PC-3 (cell line): Measurements from ENCODE around the gene SYNE1. TPM values are rescaled to one million over a fixed set of nuclear protein-coding genes. Genes with fewer than 3 reads are reported as not detected.

Experiments used
- ATAC-seq: fragments of 200-7000 bp; cut with Tn5 transposase; 2 replicates; pipeline ENCODE4 v1.9.1; 2020; ENCODE audit warnings: mild to moderate bottlenecking, moderate library complexity
- BruUV-seq: library from RNA; stranded (reverse); fragments of 400-500 nt; replicated peaks from 2 replicates; lab custom pipeline; 2021; lab: Mats Ljungman, UMichigan
- CTCF ChIA-PET: fragments of 300-600 bp; sonication (Branson Sonifier 250); formaldehyde crosslinking; loops from one replicate; lab custom pipeline; 2022; ENCODE audit warnings: antibody characterized with exemption; lab: Charles Lee
- POLR2A ChIA-PET: fragments of 300-600 bp; sonication (Branson Sonifier 250); formaldehyde crosslinking; loops from one replicate; lab custom pipeline; 2022; ENCODE audit warnings: antibody characterized with exemption; ENCODE audit not compliant: unreplicated experiment; lab: Charles Lee
- DNase-seq: peaks from one replicate; pipeline ENCODE4 v3.0.0-alpha.2; 2015
- H2AFZ ChIP-seq: fragments of 300-600 bp; sonication (generic); 2 replicates; pipeline ENCODE4 v1.6.0; 2016; ENCODE audit warnings: antibody characterized with exemption, low read length
- H3F3A ChIP-seq: fragments of 300-600 bp; sonication (generic); one replicate; pipeline ENCODE4 v1.6.0; 2017; ENCODE audit warnings: antibody characterized with exemption, low read length, control low read depth, mild to moderate bottlenecking; ENCODE audit not compliant: unreplicated experiment
- H3K27ac ChIP-seq: fragments of 300-600 bp; sonication (generic); 2 replicates; pipeline ENCODE4 v1.5.1; 2016; ENCODE audit warnings: mild to moderate bottlenecking, low read length
- H3K27me3 ChIP-seq: fragments of 300-600 bp; sonication (generic); 2 replicates; pipeline ENCODE4 v1.6.1; 2016; ENCODE audit warnings: low read length, mixed read lengths
- H3K36me3 ChIP-seq: fragments of 300-600 bp; sonication (generic); 2 replicates; pipeline ENCODE4 v1.6.1; 2016; ENCODE audit warnings: low read depth, mixed run types, low read length, mixed read lengths
- H3K4me1 ChIP-seq: fragments of 300-600 bp; sonication (generic); 2 replicates; pipeline ENCODE4 v1.5.1; 2016; ENCODE audit warnings: low read length; ENCODE audit not compliant: insufficient read depth
- H3K4me2 ChIP-seq: fragments of 300-600 bp; sonication (generic); 2 replicates; pipeline ENCODE4 v1.6.0; 2016; ENCODE audit warnings: low read length
- H3K4me3 ChIP-seq: fragments of 300-600 bp; sonication (generic); 2 replicates; pipeline ENCODE4 v1.5.1; 2016; ENCODE audit warnings: mild to moderate bottlenecking, low read length, mixed read lengths
- H3K79me2 ChIP-seq: fragments of 300-600 bp; sonication (generic); 2 replicates; pipeline ENCODE4 v1.6.1; 2017; ENCODE audit warnings: low read length, mixed read lengths
- H3K9ac ChIP-seq: fragments of 300-600 bp; sonication (generic); 2 replicates; pipeline ENCODE4 v1.6.0; 2016; ENCODE audit warnings: mild to moderate bottlenecking, low read length
- H3K9me2 ChIP-seq: fragments of 300-600 bp; sonication (generic); replicated peaks from 2 replicates; pipeline ENCODE4 v1.6.1; 2016; ENCODE audit warnings: mixed run types, low read length, mixed read lengths
- H3K9me3 ChIP-seq: fragments of 300-600 bp; sonication (generic); 2 replicates; pipeline ENCODE4 v1.6.1; 2016; ENCODE audit warnings: low read length, mixed read lengths
- H4K20me1 ChIP-seq: fragments of 300-600 bp; sonication (generic); 2 replicates; pipeline ENCODE4 v1.6.1; 2016; ENCODE audit warnings: low read length, mixed read lengths
- EZH2 ChIP-seq: fragments of 300-600 bp; sonication (generic); IDR thresholded peaks from one replicate; pipeline ENCODE4 v1.6.1; 2017; ENCODE audit warnings: antibody characterized with exemption, mild to moderate bottlenecking, low read length; ENCODE audit not compliant: unreplicated experiment
- EZH2phosphoT487 ChIP-seq: fragments of 300-600 bp; sonication (generic); IDR thresholded peaks from 2 replicates; pipeline ENCODE4 v1.6.1; 2018; ENCODE audit warnings: mild to moderate bottlenecking, antibody characterized with exemption, low read length, borderline replicate concordance
- intact Hi-C: fragments of 100-400 bp; cut with micrococcal nuclease; formaldehyde crosslinking; loops from 2 replicates; pipeline ENCODE4 v1.9.0; 2023
- total RNA-seq: library from RNA; depleted of rRNA; stranded (reverse); fragments of >200 nt; gene quantifications from 2 replicates; pipeline ENCODE4 v1.2.3, GENCODE V29; 2014
- TF ChIP-seq, protein P1 (sequence below): fragments of 300-600 bp; sonication (generic); conservative IDR thresholded peaks from 2 replicates; pipeline ENCODE4 v1.5.1; 2017; ENCODE audit warnings: antibody characterized with exemption, low read depth, mild to moderate bottlenecking, low read length

The SYNE1 gene
- total RNA-seq, 1 experiment from 2014 or later, result 16.7 TPM

DNA sequence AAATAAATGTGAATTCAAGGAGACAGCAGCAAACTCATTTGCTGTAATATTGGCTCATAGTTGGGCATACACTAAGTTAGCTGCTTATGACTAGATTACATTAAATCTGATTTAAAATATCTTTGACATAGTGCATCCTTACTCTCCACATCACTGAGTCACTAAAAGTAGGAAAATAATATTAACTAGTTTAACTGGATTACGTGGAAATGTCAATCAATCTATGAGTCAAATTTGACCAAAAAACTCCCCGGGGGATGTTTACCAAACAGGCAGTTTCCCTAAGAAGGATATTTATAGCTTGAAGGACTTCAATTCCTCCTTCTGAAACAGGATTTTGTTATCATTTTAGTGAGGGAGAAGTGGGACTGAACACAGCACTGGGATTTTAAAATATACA, 463.2 kb downstream of the SYNE1 start:
- ATAC-seq (peak; percentile 88), DNase-seq (peak; percentile 87)
- Histone ChIP-seq H3K9me3 (no peaks in the 10 kb centered on the region), H3K27me3 (no peaks in the 10 kb centered on the region), H3K4me1 (peaks cover 16% of the 10 kb centered on the region), H4K20me1 (no peaks in the 10 kb centered on the region), H3K27ac (peak overlapping the region; percentile 64), H3K79me2 (no peaks in the 10 kb centered on the region), H3K9me2 (no peaks in the 10 kb centered on the region), H2AFZ (no peak overlapping the region), H3K4me2 (peak overlapping the region; percentile 44), H3K36me3 (no peaks in the 10 kb centered on the region), H3F3A (no peaks in the 10 kb centered on the region), H3K9ac (no peak overlapping the region), H3K4me3 (no peak overlapping the region)
- BruUV-seq, result no TSS peak
- ChIA-PET POLR2A (no interaction called here), CTCF (interaction anchor here (0.7 kb wide), 1 partner anchor 525 kb away, joined by 4 read pairs; no protein-coding TSS in a partner anchor)
- intact Hi-C loops, result no loop called here
- TF ChIP-seq EZH2 (no peak), EZH2phosphoT487 (no peak)
- TF ChIP-seq, protein P1, sequence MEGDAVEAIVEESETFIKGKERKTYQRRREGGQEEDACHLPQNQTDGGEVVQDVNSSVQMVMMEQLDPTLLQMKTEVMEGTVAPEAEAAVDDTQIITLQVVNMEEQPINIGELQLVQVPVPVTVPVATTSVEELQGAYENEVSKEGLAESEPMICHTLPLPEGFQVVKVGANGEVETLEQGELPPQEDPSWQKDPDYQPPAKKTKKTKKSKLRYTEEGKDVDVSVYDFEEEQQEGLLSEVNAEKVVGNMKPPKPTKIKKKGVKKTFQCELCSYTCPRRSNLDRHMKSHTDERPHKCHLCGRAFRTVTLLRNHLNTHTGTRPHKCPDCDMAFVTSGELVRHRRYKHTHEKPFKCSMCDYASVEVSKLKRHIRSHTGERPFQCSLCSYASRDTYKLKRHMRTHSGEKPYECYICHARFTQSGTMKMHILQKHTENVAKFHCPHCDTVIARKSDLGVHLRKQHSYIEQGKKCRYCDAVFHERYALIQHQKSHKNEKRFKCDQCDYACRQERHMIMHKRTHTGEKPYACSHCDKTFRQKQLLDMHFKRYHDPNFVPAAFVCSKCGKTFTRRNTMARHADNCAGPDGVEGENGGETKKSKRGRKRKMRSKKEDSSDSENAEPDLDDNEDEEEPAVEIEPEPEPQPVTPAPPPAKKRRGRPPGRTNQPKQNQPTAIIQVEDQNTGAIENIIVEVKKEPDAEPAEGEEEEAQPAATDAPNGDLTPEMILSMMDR, result no peak

DNA sequence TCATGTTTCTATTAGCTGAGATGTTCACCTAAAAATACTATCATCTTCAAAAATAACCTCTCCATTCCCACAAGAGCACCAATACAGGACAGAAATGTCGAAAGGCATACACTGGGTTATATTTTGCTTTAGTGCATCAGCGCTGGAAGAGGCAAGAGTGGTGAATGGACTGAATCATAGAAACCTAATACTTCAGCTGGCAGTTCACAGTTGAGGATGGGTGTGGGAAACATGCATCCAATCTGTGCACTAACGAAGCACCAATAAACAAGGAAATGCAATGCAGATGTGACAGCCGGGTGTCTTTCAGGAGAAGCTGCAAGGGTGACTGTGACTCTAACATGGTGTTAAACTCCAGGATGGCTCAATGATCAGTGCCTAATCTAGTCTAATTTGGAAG, 463.8 kb downstream of the SYNE1 start:
- Histone ChIP-seq H2AFZ (no peak overlapping the region), H3K9ac (no peak overlapping the region), H3K4me3 (no peak overlapping the region), H3K27me3 (no peaks in the 10 kb centered on the region), H4K20me1 (no peaks in the 10 kb centered on the region), H3K27ac (no peak overlapping the region), H3K4me2 (peak overlapping the region; percentile 30), H3K36me3 (no peaks in the 10 kb centered on the region), H3F3A (no peaks in the 10 kb centered on the region), H3K79me2 (no peaks in the 10 kb centered on the region), H3K9me3 (no peaks in the 10 kb centered on the region), H3K4me1 (peaks cover 16% of the 10 kb centered on the region), H3K9me2 (no peaks in the 10 kb centered on the region)
- intact Hi-C loops, result no loop called here
- ATAC-seq (no peak), DNase-seq (no peak)
- ChIA-PET POLR2A (no interaction called here), CTCF (no interaction called here)
- TF ChIP-seq EZH2 (no peak), EZH2phosphoT487 (no peak)
- TF ChIP-seq, protein P1, result no peak
- no TSS peak for BruUV-seq

DNA sequence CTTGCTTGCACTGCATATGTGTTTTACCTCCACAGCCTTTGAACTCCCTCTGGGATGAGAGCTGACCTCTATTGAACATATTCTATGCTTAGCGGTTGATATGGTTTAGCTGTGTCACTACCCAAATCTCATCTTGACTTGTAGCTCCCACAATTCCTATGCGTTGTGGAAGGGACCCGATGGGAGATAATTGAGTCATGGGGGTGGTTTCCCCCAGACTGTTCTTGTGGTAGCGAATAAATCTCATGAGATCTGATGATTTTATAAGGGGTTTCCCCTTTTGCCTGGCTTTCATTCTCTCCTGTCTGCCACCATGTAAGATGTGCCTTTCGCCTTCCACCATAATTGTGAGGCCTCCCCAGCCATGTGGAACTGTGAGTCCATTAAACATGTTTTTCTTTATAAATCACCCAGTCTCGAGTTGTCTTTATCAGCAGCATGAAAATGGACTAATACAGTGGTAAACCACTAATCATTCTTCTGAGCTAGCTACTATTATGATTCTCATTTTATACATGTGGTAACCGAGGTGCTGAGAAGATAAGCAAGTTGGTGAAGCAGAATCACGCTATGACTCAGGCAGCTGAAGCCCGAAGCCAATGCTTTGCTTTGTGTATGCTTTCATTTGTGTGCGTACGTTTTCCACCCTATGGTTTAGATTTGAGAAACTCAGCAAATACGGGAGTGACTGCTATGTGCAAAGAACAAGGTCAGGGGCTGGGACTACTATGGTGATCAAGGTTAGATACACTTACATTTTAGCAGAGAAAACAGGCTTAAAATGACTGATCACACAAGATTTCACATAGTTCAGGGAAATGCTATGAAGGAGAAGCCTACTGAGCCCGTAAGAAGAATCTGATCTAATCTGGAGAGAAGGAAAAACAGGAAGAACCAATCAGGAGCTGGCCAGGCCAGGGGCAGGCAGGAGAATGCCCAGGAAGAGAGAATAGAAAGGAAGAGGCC, 466.2 kb downstream of the SYNE1 start:
- CTCF ChIA-PET, result no interaction called here
- Histone ChIP-seq H3K4me1 (peaks cover 16% of the 10 kb centered on the region), H3F3A (no peaks in the 10 kb centered on the region), H3K9me3 (no peaks in the 10 kb centered on the region), H2AFZ (no peak overlapping the region), H3K27me3 (no peaks in the 10 kb centered on the region), H3K9me2 (no peaks in the 10 kb centered on the region), H3K9ac (no peak overlapping the region), H3K4me3 (no peak overlapping the region), H4K20me1 (no peaks in the 10 kb centered on the region), H3K4me2 (no peak overlapping the region), H3K36me3 (no peaks in the 10 kb centered on the region), H3K27ac (no peak overlapping the region), H3K79me2 (no peaks in the 10 kb centered on the region)
- BruUV-seq, result no TSS peak
- intact Hi-C loops, result no loop called here
- DNase-seq (no peak), ATAC-seq (no peak)
- no peak for TF ChIP-seq EZH2
- TF ChIP-seq, protein P1, result no peak
- TF ChIP-seq EZH2phosphoT487, result no peak
- POLR2A ChIA-PET, result no interaction called here
